ENCODE results near the gene DNAAF6.

The DNAAF6 gene

DNA sequence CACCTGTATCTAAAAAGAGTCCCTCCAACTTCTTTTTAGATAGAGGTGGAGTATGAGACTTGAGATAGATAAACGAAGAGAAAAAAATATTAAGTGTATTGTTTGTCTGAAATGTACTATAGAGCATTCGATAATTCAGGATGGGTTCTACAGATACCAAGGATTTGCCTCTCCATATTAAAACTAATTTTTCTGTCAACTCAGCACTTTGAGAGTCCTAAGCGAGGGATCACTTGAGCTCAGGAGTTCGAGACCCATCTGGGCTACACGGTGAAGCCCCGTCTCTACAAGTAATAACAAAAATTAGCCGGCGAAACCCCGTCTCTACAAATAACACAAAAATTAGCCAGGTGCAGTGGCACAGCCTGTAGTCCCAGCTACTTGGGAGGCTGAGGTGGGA is 1.5 kb downstream of the DNAAF6 start:
- no peak for DNase-seq (ENCODE audit: low read depth in 1 of 2, low spot score in 1 of 2)
- in situ Hi-C loops (cut with HindIII; ENCODE audit: low pct_unique_long_range_greater_than_20kb, low sequenced_read_pairs) = no loop called here
- TF ChIP-seq JUND (IDR thresholded peaks at IDR 0.05; ENCODE audit: low read depth) = no peak

DNA sequence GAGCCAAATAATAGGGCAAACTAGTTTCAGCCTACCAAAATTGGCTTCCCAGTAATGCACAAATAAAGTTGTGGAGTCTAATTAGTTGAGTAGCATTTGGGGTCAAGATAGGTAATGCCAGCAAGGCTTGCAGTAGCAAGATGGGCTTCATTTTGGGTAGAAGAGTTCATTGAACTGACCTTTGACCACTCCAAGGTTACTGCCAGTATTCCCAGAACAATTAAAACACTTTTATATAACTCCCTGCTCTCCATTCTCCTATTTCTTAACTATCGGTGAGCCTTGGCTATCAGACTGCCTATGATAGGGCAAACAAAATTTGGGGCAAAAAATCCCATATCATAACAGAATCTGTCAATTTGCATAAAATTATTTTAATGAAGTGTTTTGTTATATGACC is 7.1 kb downstream of the DNAAF6 start:
- DNase-seq (ENCODE audit: low read depth in 1 of 2, low spot score in 1 of 2) = no peak
- in situ Hi-C loops (cut with HindIII; ENCODE audit: low pct_unique_long_range_greater_than_20kb, low sequenced_read_pairs) = no loop called here
- TF ChIP-seq JUND (IDR thresholded peaks at IDR 0.05; ENCODE audit: low read depth) = no peak

DNA sequence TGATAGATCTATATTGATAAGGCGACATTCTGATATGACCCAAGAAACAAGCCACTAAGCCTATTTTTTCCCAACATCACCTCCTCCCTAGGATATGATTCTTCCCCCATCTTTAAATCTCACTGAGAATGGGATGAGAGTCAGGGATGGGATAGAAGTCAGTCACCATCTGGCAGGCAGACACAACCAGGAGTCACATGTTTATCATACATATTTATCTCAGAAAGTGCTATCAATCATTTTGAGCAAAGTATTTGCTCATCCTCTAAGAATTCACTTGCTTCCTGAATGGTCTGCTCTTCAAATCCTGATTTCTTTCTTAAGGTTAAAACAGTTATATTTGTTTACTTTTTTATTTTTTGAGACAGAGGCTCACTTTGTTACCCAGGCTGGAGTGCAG is 20.3 kb downstream of the DNAAF6 start:
- TF ChIP-seq JUND (IDR thresholded peaks at IDR 0.05; ENCODE audit: low read depth) = no peak
- in situ Hi-C loops (cut with HindIII; ENCODE audit: low pct_unique_long_range_greater_than_20kb, low sequenced_read_pairs) = no loop called here
- DNase-seq (ENCODE audit: low read depth in 1 of 2, low spot score in 1 of 2) = no peak

- DNase-seq (ENCODE audit: low read depth in 1 of 2, low spot score in 1 of 2) = no peak
- in situ Hi-C loops (cut with HindIII; ENCODE audit: low pct_unique_long_range_greater_than_20kb, low sequenced_read_pairs) = no loop called here
- no peak for TF ChIP-seq JUND (IDR thresholded peaks at IDR 0.05; ENCODE audit: low read depth)
Observed at GRCh38 chrX:107227780-107228485, 21.5 kb downstream of the DNAAF6 start.

DNA sequence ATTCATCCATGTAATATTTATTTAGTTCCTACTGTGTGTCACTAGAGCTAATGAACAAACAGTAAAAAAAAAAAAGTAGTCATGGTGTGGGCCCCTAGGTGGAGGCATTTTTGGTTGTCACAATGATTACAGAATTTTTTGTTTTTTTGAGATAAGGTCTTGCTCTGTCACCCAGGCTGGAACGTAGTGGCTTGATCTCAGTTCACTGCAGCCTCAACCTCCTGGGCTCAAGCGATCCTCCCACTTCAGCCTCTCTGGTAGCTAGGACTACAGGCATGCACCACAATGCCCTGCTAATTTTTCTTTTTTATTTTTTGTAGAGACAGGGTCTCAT is 22.0 kb downstream of the DNAAF6 start:
- no peak for DNase-seq (ENCODE audit: low read depth in 1 of 2, low spot score in 1 of 2)
- no peak for TF ChIP-seq JUND (IDR thresholded peaks at IDR 0.05; ENCODE audit: low read depth)
- in situ Hi-C loops (cut with HindIII; ENCODE audit: low pct_unique_long_range_greater_than_20kb, low sequenced_read_pairs) = no loop called here

DNA sequence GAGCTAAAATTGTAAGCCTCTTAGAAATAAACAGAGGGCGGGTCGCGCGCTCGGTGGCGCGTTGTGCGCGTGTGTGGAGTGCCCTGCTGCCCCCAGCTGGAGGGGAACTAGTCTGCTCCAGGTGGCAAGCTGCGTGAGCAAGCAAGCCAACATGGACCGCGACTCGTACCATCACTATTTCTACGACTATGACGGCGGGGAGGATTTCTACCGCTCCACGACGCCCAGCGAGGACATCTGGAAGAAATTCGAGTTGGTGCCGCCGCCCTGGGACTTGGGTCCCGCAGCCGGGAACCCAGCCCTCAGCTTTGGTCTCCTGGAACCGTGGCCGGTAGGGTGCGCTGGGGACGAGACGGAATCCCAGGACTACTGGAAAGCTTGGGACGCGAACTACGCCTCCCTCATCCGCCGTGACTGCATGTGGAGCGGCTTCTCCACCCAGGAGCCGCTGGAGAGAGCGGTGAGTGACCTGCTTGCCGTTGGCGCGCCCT is 66.1 kb downstream of the DNAAF6 start:
- in situ Hi-C loops (cut with HindIII; ENCODE audit: low pct_unique_long_range_greater_than_20kb, low sequenced_read_pairs) = no loop called here
- no peak for TF ChIP-seq JUND (IDR thresholded peaks at IDR 0.05; ENCODE audit: low read depth)
- no peak for DNase-seq (ENCODE audit: low read depth in 1 of 2, low spot score in 1 of 2)

- DNase-seq (ENCODE audit: low read depth in 1 of 2, low spot score in 1 of 2) = no peak
- in situ Hi-C loops (cut with HindIII; ENCODE audit: low pct_unique_long_range_greater_than_20kb, low sequenced_read_pairs) = no loop called here
- no peak for TF ChIP-seq JUND (IDR thresholded peaks at IDR 0.05; ENCODE audit: low read depth)
Observed at GRCh38 chrX:107273795-107274194, 67.4 kb downstream of the DNAAF6 start.

- TF ChIP-seq JUND (IDR thresholded peaks at IDR 0.05; ENCODE audit: low read depth) = no peak
- no peak for DNase-seq (ENCODE audit: low read depth in 1 of 2, low spot score in 1 of 2)
- in situ Hi-C loops (cut with HindIII; ENCODE audit: low pct_unique_long_range_greater_than_20kb, low sequenced_read_pairs) = no loop called here
Observed at GRCh38 chrX:107288676-107289075, 82.3 kb downstream of the DNAAF6 start.

DNA sequence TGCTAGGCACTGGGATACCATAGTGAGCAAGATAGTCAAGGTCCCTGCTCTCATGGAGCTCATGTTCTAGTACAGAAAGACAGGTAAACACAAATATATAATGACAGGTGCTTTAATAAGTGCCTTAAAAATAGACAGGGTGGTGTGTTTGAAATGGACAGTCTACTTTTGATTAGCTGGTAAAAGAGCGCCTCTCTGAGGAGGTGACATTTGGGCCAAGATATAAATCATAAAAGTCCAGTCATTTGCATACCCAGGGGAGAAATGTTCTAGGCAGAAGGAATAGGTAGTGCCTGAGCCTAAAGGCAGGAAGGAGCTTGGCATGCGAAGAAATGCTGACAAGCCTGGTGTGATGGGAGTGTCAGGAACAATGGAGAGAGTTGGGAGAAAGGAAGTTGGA is 83.6 kb downstream of the DNAAF6 start:
- in situ Hi-C loops (cut with HindIII; ENCODE audit: low pct_unique_long_range_greater_than_20kb, low sequenced_read_pairs) = no loop called here
- DNase-seq (ENCODE audit: low read depth in 1 of 2, low spot score in 1 of 2) = no peak
- no peak for TF ChIP-seq JUND (IDR thresholded peaks at IDR 0.05; ENCODE audit: low read depth)

DNA sequence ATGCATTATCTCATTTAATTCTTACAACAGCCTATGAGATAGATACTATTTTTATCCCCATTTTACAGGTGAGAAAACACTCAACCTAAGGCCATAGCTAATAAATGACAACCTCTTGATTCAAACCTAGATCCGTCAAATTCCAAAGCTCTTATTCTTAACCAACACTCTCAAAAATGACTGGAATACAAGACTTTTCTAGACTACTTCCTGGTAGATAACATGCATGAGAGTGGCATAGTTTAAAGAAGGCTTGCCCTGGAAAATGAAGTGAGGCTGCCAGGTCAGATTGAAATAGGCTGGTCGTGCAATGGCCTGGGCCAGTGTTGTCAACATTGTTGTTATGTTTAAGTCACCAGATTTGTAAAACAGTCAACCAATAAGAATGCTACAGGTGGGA is 86.6 kb downstream of the DNAAF6 start:
- DNase-seq (ENCODE audit: low read depth in 1 of 2, low spot score in 1 of 2) = no peak
- no peak for TF ChIP-seq JUND (IDR thresholded peaks at IDR 0.05; ENCODE audit: low read depth)
- in situ Hi-C loops (cut with HindIII; ENCODE audit: low pct_unique_long_range_greater_than_20kb, low sequenced_read_pairs) = no loop called here
